ENCODE measurements around the gene CDRT4.

Gene CDRT4

GRCh38 chr17:15470536-15470935 is 3.1 kb upstream of the CDRT4 start:
- Mint-ChIP-seq H3K27ac (no peak overlapping the region), H3K36me3 (ENCODE audit: low read depth) (peaks cover 27% of the 10 kb centered on the region), H3K4me1 (peaks cover 15% of the 10 kb centered on the region), H3K4me3 (no peak overlapping the region), H3K9me3 (no peaks in the 10 kb centered on the region), H3K27me3 (ENCODE audit: low read depth) (no peaks in the 10 kb centered on the region)
- TF ChIP-seq CTCF (IDR thresholded peaks at IDR 0.05; ENCODE audit: unreplicated experiment in 3 of 3): no peak

DNA sequence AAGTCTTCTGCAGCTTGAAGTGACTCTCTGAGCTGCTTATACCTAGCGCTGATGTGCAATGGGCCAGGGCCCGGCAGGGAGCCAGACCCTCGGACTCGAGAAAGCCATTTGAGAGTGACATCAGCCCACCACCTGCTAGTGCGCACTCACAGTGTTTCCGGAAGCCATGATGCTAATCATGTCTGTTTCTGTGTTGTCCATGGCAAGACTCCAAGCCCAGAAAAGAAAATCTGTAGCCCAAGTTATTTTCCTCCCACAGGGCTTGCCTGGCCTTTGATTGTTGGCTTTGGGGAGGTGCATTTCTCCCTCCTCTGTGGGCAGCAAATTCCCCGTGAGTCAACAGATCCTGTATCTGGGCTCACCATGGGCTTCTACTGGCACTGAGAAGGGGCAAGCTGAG is 1.8 kb upstream of the CDRT4 start:
- Mint-ChIP-seq H3K27me3 (ENCODE audit: low read depth) (no peaks in the 10 kb centered on the region), H3K4me1 (peaks cover 15% of the 10 kb centered on the region), H3K9me3 (no peaks in the 10 kb centered on the region), H3K27ac (no peak overlapping the region), H3K4me3 (no peak overlapping the region), H3K36me3 (ENCODE audit: low read depth) (peaks cover 15% of the 10 kb centered on the region)
- TF ChIP-seq CTCF (IDR thresholded peaks at IDR 0.05; ENCODE audit: unreplicated experiment in 3 of 3): no peak

DNA sequence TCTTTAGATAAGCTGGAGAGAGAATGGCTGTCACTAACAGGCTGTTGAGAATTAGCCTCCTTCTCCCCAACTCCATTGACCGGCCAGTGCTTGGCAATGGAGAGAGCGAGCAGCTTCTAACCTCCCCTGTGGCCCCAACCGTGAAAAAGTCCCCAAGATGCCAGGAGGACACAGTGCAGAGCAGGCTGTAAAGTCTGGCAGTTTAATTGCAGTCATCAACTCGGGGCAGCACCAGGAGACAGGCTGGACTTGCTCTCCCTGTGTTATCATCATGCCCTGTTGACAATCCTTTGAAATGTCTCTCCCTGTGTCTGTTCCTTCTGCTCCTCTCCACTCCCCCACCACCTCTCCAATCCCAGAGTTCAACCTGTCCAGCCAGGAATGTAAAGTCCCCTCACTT is 705 bp upstream of the CDRT4 start:
- H3K27me3 Mint-ChIP-seq (ENCODE audit: low read depth): no peaks in the 10 kb centered on the region
- peaks cover 8% of the 10 kb centered on the region for H3K36me3 Mint-ChIP-seq (ENCODE audit: low read depth)
- peak overlapping the region; percentile 2 to 12 (median 3) for H3K27ac Mint-ChIP-seq
- H3K4me1 Mint-ChIP-seq: peaks cover 23% of the 10 kb centered on the region
- no peak overlapping the region for H3K4me3 Mint-ChIP-seq
- TF ChIP-seq CTCF (IDR thresholded peaks at IDR 0.05; ENCODE audit: unreplicated experiment in 3 of 3): no peak
- H3K9me3 Mint-ChIP-seq: no peaks in the 10 kb centered on the region

- Mint-ChIP-seq H3K27me3 (ENCODE audit: low read depth) (no peaks in the 10 kb centered on the region), H3K4me1 (peaks cover 27% of the 10 kb centered on the region), H3K9me3 (no peaks in the 10 kb centered on the region), H3K27ac (no peak overlapping the region), H3K36me3 (ENCODE audit: low read depth) (peaks cover 7% of the 10 kb centered on the region), H3K4me3 (no peak overlapping the region)
- TF ChIP-seq CTCF (IDR thresholded peaks at IDR 0.05; ENCODE audit: unreplicated experiment in 3 of 3): no peak
Observed at GRCh38 chr17:15466131-15466530, 1.3 kb downstream of the CDRT4 start.

- H3K4me3 Mint-ChIP-seq: no peak overlapping the region
Observed at GRCh38 chr17:15465045-15465701, 2.2 kb downstream of the CDRT4 start.

More at GRCh38 chr17:15465045-15465701, 2.2 kb downstream of the CDRT4 start:
- TF ChIP-seq CTCF (IDR thresholded peaks at IDR 0.05; ENCODE audit: unreplicated experiment in 3 of 3): no peak
- H3K27me3 Mint-ChIP-seq (ENCODE audit: low read depth): no peaks in the 10 kb centered on the region
- H3K36me3 Mint-ChIP-seq (ENCODE audit: low read depth): peaks cover 12% of the 10 kb centered on the region
- H3K4me1 Mint-ChIP-seq: peaks cover 34% of the 10 kb centered on the region
- no peak overlapping the region for H3K27ac Mint-ChIP-seq
- H3K9me3 Mint-ChIP-seq: no peaks in the 10 kb centered on the region
